ENCODE measurements around the gene FAM90A1.
"Not testable (repeated sequence)": the region's sequence is repeated elsewhere in the genome, so short reads cannot be mapped to it uniquely, and the experiment has no call there.

FAM90A1 gene, protein sequence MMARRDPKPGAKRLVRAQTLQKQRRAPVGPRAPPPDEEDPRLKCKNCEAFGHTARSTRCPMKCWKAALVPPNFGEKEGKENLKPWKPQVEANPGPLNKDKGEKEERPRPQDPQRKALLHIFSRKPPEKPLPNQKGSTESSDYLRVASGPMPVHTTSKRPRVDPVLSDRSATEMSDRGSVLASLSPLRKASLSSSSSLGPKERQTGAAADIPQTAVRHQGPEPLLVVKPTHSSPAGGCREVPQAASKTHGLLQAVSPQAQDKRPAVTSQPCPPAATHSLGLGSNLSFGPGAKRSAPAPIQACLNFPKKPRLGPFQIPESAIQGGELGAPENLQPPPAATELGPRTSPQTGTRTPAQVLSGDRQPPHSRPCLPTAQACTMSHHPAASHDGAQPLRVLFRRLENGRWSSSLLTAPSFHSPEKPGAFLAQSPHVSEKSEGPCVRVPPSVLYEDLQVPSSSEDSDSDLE

GRCh38 chr12:8226992-8227731, at the start of gene FAM90A1:
Gene FAM90A1, minus strand, starts transcription at chr12:8227618. Its CDS starts 2,786 bp downstream, at chr12:8224832.
- DNase-seq: peak; percentile 39

DNA sequence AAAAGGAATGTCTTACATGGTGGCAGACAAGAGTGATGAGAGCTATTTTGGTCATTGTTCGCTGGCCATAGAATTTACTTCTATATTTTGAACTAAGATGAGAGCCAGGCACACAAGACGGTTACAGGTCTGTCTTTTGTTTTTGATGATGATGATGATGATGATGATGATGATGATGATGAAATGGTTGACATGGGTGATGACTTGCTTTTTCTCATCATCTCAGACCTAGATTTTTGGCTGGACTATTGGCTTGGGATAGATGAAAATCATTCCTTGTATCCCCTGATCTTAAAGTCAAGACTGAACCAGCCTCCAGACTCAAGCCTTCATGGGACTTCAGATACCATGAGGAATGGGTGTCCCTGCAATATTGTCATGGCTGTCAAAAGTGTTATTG, 49.0 kb upstream of the FAM90A1 start:
- DNase-seq: not testable (repeated sequence)

GRCh38 chr12:8266706-8267105, 39.3 kb upstream of the FAM90A1 start:
- not testable (repeated sequence) for DNase-seq

DNA sequence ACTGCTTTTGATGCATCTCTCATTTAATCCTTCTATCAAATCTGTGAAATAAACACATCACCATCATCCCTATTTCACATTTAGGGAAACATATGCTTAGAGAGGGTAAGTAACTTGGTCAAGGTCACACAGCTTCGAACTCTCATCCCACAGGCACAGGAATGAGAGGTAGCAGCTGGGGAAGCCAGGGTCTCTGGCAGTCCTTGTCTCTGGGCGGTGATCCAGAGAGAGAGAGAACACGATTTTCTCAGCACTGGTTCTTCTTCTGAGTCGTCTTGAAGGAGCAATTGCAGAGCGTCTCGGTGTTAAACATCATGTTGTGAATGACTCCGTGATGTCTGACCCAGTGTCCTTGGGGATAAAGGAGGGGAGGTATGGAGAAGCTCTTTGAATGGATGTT, 36.8 kb upstream of the FAM90A1 start:
- not testable (repeated sequence) for DNase-seq

- not testable (repeated sequence) for DNase-seq
Observed at GRCh38 chr12:8261111-8261554, 33.7 kb upstream of the FAM90A1 start.

GRCh38 chr12:8256356-8256755, 28.9 kb upstream of the FAM90A1 start:
- not testable (repeated sequence) for DNase-seq

- DNase-seq: not testable (repeated sequence)
Observed at GRCh38 chr12:8254705-8255104, 27.3 kb upstream of the FAM90A1 start.

DNA sequence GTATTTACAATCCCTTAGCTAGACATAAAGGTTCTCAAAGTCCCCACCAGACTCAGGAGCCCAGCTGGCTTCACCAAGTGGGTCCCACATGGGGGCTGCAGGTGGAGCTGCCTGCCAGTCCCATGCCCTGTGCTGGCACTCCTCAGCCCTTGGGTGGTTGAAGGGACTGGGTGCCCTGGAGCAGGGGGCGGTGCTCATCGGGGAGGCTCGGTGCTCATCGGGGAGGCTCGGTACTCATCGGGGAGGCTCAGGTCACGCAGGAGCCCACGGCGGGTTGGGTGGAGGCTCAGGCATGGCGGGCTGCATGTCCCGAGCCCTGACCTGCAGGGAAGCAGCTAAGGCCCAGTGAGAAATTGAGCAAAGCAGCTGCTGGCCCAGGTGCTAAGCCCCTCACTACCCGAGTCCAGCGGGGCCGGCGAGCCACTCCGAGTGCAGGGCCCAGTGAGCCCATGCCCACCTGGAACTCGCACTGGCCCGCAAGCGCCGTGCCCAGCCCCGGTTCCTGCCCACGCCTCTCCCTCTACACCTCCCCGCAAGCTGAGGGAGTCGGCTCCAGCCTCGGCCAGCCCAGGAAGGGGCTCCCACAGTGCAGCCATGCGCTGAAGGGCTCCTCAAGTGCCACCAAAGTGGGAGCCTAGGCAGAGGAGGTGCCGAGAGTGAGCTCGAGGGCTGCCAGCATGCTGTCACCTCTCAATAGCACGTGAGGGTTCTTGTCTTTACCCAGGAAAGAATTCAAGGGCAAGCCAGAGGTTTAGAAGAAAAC, 24.8 kb upstream of the FAM90A1 start:
- not testable (repeated sequence) for DNase-seq

DNA sequence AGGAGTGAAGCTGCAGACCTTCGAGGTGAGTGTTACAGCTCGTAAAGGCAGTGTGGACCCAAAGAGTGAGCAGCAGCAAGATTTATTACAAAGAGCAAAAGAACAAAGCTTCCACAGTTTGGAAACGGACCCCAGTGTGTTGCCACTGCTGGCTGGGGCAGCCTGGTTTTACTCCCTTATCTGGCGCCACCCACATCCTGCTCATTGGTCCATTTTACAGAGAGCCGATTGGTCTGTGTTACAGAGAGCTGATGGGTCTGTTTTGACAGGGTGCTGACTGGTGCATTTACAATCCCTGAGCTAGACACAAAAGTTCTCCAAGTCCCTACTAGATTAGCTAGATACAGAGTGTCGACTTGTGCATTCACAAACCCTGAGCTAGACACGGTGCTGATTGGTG, 24.2 kb upstream of the FAM90A1 start:
- DNase-seq: not testable (repeated sequence)

GRCh38 chr12:8246941-8247535, 19.6 kb upstream of the FAM90A1 start:
- peak; percentile 42 for DNase-seq

GRCh38 chr12:8243682-8244161, 16.3 kb upstream of the FAM90A1 start:
- peak; percentile 71 for DNase-seq

- DNase-seq: peak; percentile 100
Observed at GRCh38 chr12:8242880-8243681, 15.7 kb upstream of the FAM90A1 start.

- not testable (repeated sequence) for DNase-seq
Observed at GRCh38 chr12:8242622-8242879, 15.1 kb upstream of the FAM90A1 start.

DNA sequence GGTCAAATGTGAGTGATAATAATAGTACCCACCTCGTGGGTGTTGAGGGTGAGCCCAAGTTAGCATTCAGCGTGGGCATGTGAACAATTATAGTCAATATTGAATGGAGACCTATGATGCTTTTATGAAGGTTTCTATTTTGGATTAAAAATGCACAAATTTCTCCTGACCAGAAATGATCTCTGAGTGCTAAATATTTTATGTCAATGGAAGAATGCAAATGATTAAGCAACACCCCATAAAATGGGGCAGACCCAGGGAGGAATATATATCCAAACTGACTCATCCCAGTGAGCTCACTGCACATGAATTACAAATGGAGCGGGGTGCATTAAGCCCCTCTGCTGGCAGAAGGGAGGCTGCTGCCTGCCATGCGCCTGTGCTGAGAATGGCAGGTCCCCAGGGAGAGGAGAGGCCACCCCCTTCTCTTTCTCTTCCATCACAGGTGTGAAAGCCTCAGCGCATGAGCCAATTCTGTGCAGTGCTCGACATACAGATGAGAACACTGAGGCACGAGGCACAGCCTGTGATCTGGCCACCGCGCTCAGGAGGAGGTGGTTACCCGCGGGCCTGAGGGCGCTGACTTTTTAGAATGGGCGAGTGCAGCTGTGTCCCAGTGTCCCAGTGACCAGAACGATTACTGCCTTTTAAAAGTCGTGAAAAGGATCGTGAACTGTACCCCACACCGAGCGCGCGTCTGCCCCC, 14.7 kb upstream of the FAM90A1 start:
- peak; percentile 51 for DNase-seq

DNA sequence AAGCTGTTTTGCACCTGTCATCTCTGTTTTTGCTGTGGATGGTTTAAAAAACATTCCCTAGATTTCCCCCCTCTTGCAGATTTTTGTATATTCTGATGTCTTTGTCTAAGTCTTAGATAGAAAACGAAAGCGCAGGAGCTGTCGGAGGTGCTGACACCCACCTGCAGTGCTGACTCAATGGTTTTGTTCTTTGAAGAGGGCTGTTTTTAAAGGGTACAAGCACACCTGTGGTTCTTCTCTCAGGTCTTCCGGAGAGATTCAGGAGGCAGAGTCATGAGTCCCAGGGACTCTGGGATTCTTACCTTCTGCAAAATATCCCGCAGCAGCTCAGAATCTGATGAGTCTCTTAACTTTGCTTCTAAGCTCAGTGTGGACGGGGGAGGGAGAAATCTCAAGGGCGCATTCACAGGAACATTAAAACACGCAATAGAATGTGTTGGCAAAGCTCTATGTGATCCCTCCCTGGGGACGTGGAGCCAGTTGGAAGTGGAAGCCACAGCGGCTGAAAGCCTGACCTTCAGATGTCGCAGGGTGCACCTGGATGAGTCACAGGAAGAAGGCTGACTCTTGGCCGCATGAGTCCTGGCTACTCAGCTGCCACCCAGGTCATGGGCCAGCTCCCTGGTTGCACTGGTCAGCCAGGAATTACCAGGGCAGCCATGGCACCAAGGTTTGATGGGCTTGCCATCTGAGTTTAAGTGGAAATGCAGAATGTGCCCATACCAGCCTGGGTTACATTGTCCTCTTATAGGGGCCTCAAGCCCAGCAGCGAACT, 13.1 kb upstream of the FAM90A1 start:
- DNase-seq: peak; percentile 35

DNA sequence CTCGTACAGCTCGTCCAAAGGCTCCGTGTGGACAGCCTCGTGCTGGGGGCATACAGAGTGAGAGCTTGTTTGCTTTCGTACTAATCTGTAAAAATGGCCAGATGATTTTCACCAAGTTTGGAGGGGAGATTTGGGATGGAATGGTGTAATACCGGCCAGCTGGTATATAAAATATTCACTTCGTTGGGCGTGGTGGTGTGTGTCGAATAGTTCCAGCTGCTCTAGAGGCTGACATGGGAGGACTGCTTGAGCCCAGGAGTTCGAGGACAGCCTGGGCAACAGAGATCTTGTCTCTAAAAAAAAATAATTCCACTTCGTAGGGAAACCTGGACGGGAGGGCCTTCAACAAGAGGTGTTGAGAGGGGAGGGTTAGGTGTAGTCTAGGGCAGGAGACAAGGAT, 9.6 kb upstream of the FAM90A1 start:
- DNase-seq: not testable (repeated sequence)

DNA sequence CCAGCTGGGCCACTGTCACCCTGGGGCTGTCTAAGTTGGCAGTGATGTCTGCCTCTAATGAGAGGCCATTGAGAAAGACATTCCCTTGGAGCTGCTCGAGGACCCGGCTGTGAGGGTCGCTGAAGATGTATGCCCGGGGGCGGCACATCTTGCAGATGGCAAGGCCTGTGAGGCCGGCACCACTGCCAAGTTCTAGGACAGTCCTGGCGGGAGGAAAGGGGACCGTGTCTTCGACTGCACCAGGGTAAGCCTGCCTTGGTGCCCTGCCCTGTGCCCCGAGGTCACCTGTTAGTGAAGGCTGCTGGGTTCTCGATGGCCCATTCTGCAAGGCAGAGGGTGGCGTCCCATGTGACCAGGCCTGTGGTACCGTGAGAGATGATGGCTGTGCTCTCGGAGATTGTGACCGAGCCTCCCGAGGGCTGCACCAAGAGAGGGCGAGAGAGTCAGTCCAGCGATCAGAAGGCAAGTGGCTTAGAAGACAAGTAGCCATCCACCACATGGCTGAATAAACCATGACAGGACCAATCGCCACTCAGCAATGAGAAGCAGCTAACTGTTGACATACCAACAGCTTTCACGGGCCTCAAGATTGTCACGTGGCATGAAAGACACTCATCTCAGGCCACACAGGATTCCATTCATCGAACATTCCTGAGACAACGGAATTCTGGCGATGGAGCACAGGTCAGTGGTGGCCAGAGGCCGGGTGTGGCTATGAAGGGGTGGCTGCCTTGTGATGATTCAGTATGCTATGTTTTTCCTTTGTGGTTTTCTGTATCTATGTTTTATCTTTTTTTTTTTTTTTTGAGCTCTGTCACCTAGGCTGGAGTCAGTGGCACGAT, 8.1 kb upstream of the FAM90A1 start:
- DNase-seq: not testable (repeated sequence)

- DNase-seq: not testable (repeated sequence)
Observed at GRCh38 chr12:8234746-8235145, 7.3 kb upstream of the FAM90A1 start.

DNA sequence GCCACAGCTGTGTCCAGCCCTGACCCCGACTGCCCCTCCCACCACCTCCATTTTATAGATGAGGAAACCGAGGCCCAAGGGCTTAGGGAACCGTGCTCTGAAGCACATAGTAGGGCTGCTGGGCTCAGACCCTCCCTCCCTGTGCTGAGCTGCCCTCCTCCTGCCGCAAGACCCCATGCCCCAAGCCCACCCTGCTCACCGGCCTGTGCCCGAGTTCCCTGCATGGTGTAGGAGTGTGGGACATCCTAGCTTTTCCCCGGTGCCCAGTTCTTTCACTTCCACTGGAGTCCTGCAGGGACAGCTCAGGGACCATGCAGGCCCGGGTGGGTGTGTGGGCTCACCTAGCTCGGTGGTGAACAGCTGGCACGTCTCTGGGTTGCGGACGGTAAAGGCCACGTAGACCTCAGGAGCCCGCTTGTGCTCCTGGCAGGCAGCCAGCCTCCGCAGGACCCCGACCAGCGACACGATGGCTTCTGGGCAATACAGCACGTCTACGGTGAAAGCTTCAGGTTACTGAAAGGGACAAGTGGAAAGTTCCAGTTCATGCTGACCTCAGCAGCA, 6.6 kb upstream of the FAM90A1 start:
- DNase-seq: not testable (repeated sequence)

Data from activated CD4-positive, alpha-beta T cell treated with anti-CD3 and anti-CD28 coated beads for 48 hours (primary cell).